ENCODE data around the gene GRK5.

Gene GRK5

DNA sequence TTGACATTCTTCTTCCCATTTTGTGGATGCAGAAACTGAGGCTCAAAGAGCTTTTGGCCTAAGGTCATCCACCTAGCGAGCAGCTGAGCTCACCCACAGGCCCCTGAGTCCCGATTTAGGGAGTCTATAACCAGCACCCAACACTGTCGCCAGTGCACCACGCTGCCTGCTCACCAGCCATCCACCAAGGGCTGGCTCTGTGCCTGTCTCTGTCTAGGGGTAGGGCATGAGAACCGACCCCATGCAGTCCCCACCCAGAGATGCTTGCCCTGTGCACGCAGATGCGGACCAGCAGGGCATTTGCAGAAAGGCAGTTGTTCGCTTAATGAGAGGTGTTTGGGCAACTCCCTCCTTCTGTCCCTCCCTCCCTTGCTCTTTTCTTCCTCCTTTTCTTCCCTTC is 97.2 kb downstream of the GRK5 start:
- no peak for DNase-seq

DNA sequence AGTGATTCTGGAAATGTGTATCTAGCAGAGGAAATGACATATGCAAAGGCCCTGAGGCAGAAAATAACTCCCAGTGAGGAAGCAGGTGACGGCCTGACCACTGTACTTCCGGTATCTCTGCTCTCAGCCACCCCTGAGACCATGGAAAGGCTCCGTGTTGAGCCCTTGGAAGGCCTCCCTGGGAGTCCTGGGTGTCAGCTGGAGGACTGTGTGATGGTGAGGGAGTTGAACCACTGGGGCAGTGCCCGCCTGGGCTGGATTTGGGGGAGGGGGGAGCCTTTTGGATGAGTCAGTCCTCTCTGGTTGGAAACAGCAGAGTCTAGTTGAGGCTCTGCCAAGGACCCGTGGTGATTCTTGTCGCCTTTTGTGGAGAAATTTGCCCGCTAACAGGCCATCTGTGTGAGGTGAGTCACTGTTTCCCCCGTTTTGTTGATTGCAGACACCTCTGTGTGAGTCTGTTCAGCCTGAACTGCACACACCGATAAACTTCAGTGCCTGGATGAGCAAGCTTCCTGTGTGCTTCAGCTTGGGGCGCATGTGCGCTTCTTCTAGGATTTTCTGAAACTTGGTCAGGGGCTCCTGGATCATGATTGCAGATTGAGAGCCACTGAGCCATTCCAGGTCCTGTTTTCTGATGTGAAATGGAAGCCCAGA is 98.6 kb downstream of the GRK5 start:
- DNase-seq = no peak

DNA sequence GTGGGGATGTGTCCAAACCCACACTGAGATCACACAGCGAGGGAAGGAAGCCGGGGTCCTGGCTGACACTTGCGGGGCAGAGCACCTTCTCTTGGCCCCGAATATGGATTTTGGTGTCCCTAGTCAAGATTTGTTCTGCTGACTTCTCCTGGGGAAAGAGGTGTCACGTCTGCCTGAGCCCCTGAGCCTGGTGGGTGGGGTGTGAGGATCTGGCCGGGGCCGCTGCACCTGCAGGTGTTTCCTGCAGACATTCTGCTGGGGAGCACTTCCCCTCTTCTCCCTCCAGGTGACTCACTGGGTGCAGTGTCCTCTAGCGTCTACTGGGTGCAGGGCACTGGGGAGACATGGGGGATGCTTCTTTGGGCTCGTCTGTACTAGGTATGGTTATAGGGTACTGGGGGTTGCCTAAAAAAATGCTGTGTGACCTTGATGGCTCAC is 99.2 kb downstream of the GRK5 start:
- DNase-seq = no peak

DNA sequence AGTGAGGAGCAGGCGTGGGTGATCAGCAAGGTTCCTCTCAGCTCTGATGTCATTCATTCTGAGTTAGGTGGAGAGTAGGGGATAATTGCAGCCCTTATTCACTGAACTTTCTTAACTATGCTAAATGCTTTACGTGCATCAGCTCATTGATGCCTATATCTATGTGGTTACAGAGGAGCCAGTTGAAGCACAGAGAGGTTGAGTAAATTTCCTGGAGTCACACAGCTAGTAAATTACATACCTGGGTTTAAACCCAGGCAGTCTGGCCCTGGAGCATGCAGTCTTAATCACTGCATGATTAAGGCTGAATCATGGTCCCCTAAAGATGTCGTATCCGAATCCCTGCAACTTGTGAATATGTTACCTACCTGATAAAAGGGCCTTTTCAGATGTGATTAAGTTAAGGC is 99.6 kb downstream of the GRK5 start:
- no peak for DNase-seq

DNA sequence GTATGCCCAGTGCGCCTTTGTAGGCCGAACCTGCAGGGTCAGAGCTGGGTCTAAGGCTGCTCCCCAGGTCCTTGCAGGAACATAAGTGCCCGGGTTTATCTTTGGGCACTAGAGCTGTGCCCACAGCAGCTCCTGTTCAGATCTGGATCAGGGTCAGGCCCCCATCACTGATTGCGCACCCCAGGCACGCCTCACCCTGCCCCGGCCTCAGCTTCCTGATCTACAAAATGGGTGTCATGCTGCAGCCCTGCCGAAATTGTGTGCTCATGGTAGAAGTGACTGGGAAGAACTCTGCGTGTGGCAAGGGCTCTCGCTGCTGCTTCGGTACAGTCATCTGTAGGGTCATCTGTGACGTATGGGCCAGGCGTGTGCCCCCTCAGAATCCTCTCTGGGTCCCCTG is 100.7 kb downstream of the GRK5 start:
- DNase-seq = no peak

DNA sequence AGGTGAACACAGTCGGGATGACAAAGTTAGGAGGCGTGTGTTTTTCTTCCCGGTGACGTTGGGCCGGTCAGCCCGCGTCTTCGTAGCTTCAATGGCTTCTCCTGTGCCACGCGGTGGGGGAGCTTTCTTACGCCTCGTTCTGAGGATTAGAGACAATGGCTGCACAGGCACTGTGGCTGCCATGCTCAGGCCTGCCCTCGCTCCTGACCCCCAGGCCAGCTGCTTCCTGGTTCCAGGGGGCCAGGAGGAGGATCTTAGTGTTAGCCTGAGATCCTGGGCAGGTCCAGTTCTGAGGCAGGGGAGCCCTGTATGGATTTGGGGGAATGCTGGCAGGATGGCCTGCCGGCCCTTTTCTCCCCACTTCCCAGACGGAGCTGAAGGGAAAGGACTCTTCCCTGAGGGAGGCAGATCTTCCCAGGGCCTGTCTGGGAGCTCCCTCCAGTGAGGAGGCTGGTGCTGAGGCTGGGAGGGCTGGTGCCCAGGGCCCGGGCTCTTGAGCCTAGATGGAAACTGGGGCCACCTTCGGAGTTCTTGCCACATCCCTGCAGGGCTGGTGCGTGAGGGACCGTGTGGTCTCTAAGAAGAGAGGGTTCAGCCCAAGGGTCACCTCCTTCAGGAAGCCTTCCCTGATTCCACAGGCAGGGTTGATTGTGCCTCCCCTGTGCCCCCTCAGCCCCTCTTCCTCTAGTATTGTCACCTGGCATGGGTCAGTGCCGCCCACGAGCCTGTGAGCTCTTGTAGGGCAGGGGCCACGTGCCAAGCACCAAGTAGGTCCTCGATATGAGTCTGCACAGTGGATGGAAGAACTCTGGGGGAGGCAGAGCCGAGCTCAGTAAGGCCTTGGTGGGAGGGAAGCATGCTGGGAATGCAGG is 101.4 kb downstream of the GRK5 start:
- no peak for DNase-seq

DNA sequence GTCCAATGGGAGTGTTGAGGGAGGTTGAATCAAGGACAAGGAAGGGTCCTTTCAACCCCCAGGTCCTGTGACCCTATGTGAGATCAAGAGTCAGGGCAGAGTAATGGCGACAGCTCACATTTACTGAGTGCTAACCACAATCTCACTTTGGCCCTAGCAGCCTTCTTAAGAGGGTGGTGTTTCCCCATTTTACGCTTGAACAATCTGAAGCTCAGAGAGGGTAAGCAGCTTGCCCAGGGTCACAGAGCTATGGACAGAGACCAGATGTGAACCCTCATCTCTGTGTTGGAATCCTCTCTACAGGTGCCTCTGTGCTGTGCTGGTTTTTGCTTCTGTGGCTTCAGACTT is 102.0 kb downstream of the GRK5 start:
- DNase-seq = no peak

DNA sequence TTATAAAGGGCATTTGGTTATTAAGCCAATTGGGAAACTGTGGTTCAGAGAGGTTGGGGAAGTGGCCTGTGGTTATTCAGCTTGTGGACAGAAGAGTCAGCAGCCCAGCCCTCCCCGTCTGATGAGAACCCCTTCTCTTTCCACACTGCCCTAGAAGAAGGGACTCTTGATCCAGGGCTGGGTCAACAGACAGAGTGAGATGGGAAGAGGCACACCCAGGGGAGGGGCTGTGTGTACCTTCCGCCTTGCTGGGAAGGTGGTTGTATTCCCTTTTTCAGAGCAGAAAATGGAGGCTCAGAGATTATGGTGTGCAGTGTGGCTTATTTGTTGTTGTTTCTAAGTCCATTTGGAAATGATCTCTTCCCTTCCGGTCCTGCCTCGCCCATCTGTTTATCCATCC is 103.4 kb downstream of the GRK5 start:
- DNase-seq = no peak

DNA sequence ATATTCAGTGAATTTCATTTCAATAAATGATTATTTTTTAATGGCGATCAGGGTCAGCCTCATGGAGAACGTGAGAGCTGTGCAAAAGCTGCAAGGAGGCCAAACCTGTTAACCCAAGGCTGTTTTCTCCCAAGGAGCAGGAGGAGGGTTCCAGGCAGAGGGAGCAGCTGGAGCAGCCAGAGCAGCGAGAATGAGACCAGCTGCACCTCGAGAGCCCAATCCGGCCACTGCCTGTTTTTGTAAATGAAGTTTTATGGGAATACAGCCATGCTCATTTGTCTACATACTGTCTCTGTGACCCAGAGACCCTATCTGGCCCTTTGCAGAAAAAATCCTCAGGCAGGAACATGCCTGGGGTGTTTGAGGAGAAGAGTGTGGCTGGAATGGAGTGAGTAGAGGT is 104.9 kb downstream of the GRK5 start:
- no peak for DNase-seq

DNA sequence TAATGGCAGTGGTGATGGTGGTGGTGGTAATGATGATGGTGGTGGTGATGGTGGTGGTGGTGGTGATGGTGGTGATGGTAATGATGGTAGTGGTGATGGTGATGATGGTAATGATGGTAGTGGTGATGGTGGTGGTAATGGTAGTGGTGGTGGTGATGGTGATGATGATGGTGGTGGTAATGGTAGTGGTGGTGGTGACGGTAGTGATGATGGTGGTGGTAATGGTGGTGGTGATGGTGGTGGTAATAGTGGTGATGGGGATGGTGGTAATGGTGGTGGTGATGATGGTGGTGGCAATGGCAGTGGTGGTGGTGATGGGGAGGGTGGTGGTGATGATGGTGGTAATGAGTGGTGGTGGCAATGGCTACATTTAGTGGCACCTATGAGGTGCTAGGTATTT is 105.7 kb downstream of the GRK5 start:
- no peak for DNase-seq

DNA sequence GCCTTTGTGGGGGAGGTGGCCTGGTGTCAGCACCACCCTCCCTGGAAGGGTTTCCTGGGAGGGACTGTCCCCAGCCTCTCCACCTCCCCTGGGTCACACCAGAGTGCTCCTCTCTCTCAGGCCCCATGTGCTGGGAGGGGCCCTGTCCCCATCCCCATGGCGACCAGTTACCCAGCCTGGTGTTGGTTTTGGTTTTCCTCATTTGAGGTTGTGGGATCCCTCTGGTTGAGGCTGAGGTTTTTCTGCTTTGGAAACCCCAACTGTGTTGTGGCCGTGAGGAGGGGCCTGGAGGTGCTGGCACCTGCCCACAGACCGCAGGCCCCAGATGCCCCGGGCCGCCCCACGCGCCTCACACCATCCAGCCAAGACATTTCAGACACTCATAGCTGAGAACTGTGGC is 106.3 kb downstream of the GRK5 start:
- DNase-seq = no peak

DNA sequence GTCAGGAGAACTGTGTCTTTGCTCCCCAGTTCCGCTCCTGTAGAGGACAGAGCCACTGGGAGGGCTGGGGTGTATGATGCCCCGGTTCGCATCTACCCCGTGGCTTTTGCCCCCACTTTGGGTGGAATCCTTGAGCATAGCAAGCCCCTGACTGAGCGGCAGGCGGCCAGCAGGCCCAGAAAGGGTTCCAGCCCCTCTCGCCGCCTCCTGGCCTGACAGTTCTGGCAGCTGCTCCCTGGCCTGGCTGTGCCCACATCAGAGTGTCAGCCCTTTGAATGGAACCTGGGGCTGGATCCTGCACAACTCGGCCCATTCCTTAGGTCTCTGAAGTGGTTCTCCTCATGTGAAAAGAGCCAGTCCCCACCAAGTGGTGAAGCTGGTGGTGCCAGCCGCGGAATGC is 106.7 kb downstream of the GRK5 start:
- no peak for DNase-seq

DNA sequence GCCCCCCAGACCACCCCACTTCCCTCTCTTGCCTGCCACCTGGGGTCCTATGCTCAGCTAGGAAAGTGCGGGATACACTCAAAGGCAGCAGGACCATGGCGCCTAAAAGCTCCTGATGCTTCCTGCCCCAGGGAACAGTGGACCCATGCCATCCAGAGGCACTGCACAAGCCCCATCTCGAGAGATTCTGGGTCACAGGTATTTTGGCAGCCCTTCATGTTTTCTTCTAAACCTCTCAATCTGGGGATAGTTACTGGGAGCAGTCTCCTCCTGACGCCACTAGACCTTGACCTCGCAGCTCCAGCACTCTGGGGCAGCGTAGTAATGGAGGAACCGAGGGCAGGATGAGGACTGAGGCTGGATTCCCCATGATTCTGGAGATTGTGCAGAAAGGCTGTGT is 107.1 kb downstream of the GRK5 start:
- DNase-seq = no peak

DNA sequence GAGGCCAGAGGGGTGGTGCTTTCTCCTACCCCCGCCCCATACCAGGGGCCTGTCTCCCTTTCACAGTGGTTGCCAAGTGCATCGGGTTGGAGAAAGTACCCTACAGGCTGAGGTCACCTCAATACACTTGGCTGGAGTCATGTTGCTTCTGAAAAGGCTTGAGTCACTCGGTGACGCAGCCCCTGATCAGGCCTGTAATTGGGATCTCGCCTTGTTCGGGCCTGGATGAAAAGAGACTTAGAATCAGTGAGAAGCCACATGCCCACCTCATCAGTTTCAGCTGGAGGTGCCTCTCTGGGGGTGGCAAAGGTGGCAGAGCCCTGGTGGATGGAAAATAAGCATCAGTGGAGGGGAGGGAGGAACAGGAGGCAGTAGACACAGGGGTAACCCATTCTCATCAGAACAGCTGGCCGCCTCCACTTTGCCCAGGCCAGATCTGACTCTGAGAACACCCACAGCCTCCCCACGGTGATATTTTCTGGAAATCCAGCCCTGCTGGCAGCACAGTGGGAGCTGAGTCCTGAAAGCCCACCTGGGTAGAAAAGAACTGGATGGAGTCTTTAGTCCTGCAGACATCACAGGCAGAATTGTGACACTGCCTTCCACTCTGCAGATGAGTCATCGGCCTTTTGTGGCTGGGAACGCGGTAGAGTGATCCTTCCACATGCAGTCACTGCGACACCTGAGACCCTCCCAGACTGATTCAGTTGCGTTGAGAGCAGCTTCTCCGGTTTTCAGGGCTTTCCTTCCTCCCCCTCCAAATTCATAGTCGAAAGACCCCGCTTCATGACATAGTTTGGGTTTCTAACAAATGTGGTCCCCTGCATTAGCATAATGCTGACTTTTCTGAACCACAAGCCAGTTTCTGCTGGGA is 108.0 kb downstream of the GRK5 start:
- no peak for DNase-seq

DNA sequence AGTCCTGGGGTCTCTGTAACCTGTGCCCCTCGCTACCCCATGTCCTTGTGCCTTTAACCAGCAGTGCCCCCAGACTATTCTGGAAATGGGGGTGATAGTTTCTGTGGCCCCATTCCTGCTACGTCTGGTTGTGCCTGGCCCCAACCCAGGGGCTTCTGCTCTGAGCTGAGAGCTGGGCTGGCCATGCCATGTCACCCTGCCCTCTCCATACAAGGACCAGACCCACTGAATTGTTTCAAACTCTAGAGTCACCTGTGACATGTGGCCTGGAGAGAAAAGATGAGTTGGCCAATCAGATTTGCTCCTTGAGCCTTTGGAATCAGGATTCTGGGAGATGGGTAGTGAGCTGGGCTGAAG is 108.6 kb downstream of the GRK5 start:
- no peak for DNase-seq

DNA sequence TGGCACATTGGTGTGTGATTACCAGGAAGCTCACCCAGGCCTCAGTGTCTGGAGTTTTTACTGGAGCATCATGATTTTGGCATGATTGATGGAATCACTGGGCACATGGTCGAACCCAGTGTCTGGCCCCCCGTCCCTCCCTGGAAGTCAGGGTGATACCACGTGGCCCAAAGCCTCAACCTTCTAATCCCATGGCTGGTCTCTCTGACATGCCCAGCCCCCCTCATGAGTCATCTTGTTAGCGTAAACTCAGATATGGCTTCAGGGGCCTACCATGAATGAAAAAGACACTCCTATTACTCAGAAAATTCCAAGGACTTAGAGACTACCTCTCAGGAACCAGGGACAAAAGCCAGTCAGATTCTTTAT is 109.3 kb downstream of the GRK5 start:
- DNase-seq = no peak

DNA sequence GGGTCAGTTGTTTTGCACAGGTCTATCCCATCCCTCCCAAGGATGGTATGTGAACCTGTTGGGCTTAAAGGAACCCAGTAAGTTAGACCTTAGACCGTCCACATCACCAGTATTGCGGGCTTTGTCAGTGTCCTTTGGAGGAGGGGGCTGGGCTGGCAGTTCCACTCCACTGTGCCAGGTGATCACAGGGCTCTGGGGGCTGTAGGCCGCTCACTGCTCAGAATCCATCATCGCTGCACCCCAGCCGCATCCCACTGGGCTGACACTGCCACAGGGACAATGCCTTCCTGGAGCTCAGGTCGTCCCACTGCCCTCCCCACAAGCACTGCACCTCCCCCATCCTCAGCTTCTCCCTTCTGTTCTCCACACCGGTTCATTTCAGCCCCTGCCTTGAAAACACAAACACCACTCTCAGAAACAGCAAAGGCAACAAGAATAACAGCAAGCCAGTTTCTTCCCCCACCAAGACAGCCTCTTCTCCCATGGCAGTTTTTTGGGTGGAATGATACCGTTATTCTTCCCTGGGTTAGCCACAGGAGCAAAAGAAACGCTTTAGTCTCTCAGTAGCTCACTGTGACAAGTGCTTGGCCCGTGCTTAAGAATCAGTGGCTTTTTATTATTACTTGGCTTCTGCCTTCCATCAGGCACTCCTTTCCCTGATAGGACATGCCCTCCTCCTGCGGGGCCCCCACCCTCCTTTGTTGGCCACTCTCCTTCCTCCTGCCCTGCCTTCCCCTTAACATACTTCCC is 111.2 kb downstream of the GRK5 start:
- DNase-seq = no peak

DNA sequence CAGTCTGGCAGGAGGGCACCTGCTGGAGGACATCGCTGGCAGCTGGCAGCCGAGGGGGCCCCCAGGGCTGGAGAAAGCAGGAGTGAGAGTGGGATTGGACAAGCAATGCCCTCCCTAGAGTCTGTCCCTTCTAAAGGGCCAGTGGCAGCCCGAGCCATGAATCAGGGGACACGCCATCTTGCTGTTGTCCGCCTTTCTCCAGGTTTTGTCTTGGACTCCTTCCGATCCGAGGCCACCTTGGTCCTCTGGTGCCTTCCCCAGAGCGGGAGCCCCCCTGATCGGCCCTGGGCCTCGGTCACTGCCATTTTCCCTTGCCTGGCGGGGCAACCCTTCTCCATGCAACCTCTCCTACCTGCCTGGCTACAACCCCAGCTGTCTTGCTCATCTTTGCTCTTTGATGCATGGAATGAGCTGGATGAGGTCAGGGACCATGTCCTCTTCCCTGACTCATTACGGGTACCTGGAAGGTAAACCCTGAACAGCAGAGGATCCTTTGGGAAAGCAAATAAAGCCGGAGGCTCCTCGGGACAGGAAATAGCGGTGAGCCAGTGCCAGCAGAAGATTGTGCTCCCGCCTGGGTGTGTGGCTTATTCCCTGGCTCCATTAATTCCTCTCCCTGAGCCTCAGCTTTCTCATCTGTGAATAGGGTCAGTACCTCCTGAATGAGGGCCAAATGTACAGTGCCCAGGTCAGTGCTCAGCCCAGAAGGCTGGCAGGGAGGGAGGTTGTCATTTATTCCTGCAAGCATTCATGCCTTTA is 112.0 kb downstream of the GRK5 start:
- no peak for DNase-seq

DNA sequence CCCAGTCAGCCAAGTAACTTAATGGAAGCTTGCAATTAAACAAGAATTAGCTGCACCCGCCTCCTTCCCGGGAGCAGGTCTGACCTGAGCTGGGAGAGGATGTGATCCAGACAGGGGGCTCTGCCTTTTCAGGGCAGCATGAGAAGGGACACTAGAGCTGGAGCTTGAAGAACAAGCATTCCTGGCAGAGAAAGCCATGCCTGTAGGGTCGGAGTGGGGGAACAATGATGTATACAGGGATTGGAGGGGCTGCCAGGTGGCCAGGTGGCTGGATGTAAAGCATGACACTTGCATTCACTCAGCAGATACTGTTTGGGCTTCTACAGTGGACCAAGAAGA is 112.5 kb downstream of the GRK5 start:
- DNase-seq = no peak

DNA sequence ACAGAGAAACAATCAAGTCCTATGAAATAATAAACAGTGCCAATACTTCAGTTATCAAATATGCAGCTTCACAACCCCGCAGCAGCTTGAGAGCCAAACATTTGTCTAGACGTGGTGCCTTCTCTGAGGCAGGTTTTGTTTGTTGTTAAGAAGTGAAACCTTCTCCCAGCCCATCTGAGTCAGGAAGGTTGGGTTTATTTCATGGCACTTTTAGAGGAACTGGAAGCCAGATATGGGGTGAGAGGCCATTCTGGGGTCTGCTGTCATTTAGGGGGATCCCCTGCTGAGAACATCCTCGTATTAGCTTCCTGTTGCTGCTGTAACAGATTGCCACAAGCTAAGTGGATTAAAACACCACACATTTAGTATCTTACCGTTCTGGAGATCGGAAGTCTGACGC is 113.6 kb downstream of the GRK5 start:
- DNase-seq = no peak

DNA sequence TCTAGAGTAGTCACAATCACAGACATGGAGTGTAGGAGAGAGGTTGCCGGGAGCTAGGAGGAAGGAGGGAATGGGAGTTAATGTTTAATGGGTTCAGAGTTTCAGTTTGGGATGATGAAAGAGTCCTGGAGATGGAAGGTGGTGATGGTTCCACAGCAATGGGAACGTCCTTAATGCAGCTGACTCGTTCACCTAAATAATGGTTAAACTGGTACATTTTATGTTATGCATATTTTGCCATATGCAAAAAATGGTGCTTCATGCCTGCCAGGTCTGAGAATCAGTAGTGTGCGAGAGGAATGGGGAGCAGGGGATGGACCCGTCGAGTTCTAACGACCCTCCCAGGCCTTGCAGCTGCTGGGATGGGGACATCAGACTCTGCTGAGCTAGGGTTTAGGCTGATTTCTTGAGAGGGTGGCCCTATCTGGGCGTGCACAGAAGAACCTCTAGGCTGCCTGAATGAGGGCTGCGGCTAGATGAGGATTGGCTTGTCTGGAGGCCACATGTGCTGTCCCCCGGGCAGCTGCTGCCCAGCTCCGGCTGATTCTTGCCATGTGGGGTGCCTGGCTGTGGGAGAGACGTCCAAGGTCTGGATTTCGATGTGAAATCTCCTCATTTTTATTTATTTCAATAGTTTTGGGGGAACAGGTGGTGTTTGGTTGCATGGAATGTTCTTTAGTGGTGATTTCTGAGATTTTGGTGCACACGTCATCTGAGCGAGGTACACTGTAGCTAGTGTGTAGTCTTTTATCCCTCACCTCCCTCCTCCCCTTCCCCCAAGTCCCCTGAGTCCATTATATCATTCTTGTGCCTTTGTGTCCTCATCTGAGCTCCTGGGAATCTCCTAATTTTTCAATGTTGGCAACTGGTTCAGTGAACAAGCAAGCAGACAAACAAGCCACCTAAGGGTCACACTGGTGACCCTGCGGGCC is 116.0 kb downstream of the GRK5 start:
- no peak for DNase-seq
